ENCODE data around the gene AEBP2. TPM values are rescaled to one million over a fixed set of nuclear protein-coding genes. Genes with fewer than 3 reads are reported as not detected.

The AEBP2 gene
- total RNA-seq, 1 donor from 2014 or later = 35.2 TPM

DNA sequence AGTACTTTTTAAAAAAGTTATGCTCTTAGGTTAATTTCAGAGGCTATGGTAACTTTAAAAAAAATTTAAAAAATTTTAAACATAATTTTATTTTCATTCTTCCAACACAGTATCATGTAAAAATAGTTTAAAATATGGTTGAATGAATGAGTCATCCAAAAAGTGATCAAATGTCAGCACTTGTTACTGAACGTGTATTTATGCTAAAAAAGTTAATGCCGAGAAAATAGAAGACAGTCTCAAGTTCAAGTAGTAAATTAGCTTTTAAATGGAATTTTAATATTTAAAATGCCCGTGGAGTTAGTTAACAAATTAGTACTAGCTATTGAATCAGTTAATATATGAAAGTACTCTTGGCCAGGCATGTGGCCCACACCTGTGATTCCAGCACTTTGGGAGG is 4.8 kb downstream of the AEBP2 start:
- TF ChIP-seq, protein P1, sequence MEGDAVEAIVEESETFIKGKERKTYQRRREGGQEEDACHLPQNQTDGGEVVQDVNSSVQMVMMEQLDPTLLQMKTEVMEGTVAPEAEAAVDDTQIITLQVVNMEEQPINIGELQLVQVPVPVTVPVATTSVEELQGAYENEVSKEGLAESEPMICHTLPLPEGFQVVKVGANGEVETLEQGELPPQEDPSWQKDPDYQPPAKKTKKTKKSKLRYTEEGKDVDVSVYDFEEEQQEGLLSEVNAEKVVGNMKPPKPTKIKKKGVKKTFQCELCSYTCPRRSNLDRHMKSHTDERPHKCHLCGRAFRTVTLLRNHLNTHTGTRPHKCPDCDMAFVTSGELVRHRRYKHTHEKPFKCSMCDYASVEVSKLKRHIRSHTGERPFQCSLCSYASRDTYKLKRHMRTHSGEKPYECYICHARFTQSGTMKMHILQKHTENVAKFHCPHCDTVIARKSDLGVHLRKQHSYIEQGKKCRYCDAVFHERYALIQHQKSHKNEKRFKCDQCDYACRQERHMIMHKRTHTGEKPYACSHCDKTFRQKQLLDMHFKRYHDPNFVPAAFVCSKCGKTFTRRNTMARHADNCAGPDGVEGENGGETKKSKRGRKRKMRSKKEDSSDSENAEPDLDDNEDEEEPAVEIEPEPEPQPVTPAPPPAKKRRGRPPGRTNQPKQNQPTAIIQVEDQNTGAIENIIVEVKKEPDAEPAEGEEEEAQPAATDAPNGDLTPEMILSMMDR (conservative IDR thresholded peaks at IDR 0.05) = no peak
- H3K4me3 Mint-ChIP-seq = peak overlapping the region; percentile 70
- H3K4me1 Mint-ChIP-seq = peaks cover 48% of the 10 kb centered on the region
- H3K27ac Mint-ChIP-seq (ENCODE audit: unreplicated experiment) = no peak overlapping the region
- no peak for DNase-seq (ENCODE audit: low read depth, low spot score)
- H3K36me3 Mint-ChIP-seq (ENCODE audit: low read depth) = peaks cover 14% of the 10 kb centered on the region
- H3K27me3 Mint-ChIP-seq (ENCODE audit: low read depth) = peaks cover 4% of the 10 kb centered on the region
- H3K9me3 Mint-ChIP-seq = peaks cover under 1% of the 10 kb centered on the region

DNA sequence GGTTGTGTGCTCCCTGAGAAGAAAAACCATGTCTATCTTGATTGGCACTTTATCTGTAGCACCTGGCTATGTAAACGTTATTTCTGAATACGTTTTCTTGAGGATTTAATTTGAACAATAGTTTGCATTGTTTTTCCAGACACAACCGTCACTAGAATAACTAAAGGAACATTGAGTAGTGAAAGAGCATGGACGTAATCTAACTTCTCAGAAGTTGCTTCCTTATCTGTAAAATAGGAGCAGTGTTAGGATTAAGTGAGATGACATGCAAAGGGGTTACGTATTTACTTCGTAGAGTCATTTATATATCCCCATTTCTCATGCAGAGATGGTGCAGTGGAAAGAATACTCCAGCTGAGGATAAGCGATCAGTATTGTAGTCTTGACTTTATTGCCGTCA is 8.1 kb downstream of the AEBP2 start:
- Mint-ChIP-seq H3K9me3 (no peaks in the 10 kb centered on the region), H3K4me3 (no peak overlapping the region), H3K36me3 (ENCODE audit: low read depth) (peaks cover 10% of the 10 kb centered on the region), H3K4me1 (peaks cover 46% of the 10 kb centered on the region), H3K27ac (ENCODE audit: unreplicated experiment) (no peak overlapping the region), H3K27me3 (ENCODE audit: low read depth) (no peaks in the 10 kb centered on the region)
- TF ChIP-seq, protein P1 (conservative IDR thresholded peaks at IDR 0.05) = no peak
- no peak for DNase-seq (ENCODE audit: low read depth, low spot score)

- H3K4me1 Mint-ChIP-seq = peaks cover 45% of the 10 kb centered on the region
- TF ChIP-seq, protein P1 (conservative IDR thresholded peaks at IDR 0.05) = no peak
- H3K27ac Mint-ChIP-seq (ENCODE audit: unreplicated experiment) = no peak overlapping the region
- H3K9me3 Mint-ChIP-seq = no peaks in the 10 kb centered on the region
- H3K27me3 Mint-ChIP-seq (ENCODE audit: low read depth) = no peaks in the 10 kb centered on the region
- peaks cover 5% of the 10 kb centered on the region for H3K36me3 Mint-ChIP-seq (ENCODE audit: low read depth)
- DNase-seq (ENCODE audit: low read depth, low spot score) = no peak
- no peak overlapping the region for H3K4me3 Mint-ChIP-seq
These were observed 10.5 kb downstream of the AEBP2 start for GRCh38 chr12:19449814-19450213.

DNA sequence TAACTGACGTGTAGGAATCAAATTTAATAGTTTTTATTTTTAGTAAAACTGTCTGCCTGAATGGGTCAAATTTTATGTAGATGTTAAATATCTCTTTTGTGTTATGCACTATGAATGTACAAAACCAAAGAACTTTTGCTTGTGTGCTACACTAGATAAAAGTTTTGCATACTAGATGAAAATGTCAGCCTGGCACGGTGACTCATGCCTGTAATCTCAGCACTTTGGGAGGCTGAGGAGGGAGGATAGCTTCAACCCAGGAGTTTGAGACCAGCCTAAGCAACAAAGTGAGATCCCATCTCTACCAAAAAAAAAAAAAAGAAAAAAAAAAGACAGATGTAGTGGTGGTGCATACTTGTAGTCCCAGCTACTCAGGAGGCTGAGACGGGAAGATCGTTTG is 11.1 kb downstream of the AEBP2 start:
- H3K4me1 Mint-ChIP-seq = peaks cover 42% of the 10 kb centered on the region
- no peak for DNase-seq (ENCODE audit: low read depth, low spot score)
- no peak overlapping the region for H3K4me3 Mint-ChIP-seq
- TF ChIP-seq, protein P1 (conservative IDR thresholded peaks at IDR 0.05) = no peak
- peaks cover 5% of the 10 kb centered on the region for H3K36me3 Mint-ChIP-seq (ENCODE audit: low read depth)
- H3K27me3 Mint-ChIP-seq (ENCODE audit: low read depth) = no peaks in the 10 kb centered on the region
- no peak overlapping the region for H3K27ac Mint-ChIP-seq (ENCODE audit: unreplicated experiment)
- no peaks in the 10 kb centered on the region for H3K9me3 Mint-ChIP-seq

- no peak overlapping the region for H3K4me3 Mint-ChIP-seq
- H3K27me3 Mint-ChIP-seq (ENCODE audit: low read depth) = no peaks in the 10 kb centered on the region
- H3K36me3 Mint-ChIP-seq (ENCODE audit: low read depth) = peaks cover 8% of the 10 kb centered on the region
- no peaks in the 10 kb centered on the region for H3K9me3 Mint-ChIP-seq
- TF ChIP-seq, protein P1 (conservative IDR thresholded peaks at IDR 0.05) = no peak
- DNase-seq (ENCODE audit: low read depth, low spot score) = no peak
- H3K4me1 Mint-ChIP-seq = peaks cover 36% of the 10 kb centered on the region
- H3K27ac Mint-ChIP-seq (ENCODE audit: unreplicated experiment) = no peak overlapping the region
These were observed 11.9 kb downstream of the AEBP2 start for GRCh38 chr12:19451196-19451595.

GRCh38 chr12:19453961-19454360 is 14.7 kb downstream of the AEBP2 start:
- Mint-ChIP-seq H3K27me3 (ENCODE audit: low read depth) (no peaks in the 10 kb centered on the region), H3K36me3 (ENCODE audit: low read depth) (peaks cover 9% of the 10 kb centered on the region), H3K27ac (ENCODE audit: unreplicated experiment) (no peak overlapping the region), H3K4me3 (no peak overlapping the region), H3K4me1 (peaks cover 27% of the 10 kb centered on the region), H3K9me3 (no peaks in the 10 kb centered on the region)
- no peak for DNase-seq (ENCODE audit: low read depth, low spot score)
- TF ChIP-seq, protein P1 (conservative IDR thresholded peaks at IDR 0.05) = no peak
